ENCODE measurements around the gene ZC2HC1C.

The ZC2HC1C gene

DNA sequence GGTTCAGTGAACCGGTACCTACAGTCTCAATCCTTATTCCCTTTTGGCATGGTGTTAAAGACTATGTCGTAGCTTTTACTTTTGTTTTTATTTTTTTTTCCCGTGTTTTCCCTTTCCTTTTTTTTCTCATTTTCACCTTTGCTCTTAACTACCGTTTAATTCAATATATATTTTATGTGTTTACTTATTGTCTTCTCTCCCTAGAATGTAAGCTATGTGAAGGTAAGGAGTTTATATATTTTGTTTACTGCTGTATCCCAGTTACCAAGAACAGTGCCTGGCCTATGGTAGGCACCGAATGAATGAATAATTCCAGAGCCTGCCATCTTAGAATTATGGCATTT lies 17.9 kb upstream of the ZC2HC1C start:
- DNase-seq (ENCODE audit: low read depth) = no peak
- H3K4me3 ChIP-seq (ENCODE audit: low read length) = peak overlapping the region; percentile 54
- TF ChIP-seq, protein P1, sequence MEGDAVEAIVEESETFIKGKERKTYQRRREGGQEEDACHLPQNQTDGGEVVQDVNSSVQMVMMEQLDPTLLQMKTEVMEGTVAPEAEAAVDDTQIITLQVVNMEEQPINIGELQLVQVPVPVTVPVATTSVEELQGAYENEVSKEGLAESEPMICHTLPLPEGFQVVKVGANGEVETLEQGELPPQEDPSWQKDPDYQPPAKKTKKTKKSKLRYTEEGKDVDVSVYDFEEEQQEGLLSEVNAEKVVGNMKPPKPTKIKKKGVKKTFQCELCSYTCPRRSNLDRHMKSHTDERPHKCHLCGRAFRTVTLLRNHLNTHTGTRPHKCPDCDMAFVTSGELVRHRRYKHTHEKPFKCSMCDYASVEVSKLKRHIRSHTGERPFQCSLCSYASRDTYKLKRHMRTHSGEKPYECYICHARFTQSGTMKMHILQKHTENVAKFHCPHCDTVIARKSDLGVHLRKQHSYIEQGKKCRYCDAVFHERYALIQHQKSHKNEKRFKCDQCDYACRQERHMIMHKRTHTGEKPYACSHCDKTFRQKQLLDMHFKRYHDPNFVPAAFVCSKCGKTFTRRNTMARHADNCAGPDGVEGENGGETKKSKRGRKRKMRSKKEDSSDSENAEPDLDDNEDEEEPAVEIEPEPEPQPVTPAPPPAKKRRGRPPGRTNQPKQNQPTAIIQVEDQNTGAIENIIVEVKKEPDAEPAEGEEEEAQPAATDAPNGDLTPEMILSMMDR (conservative IDR thresholded peaks at IDR 0.05; ENCODE audit: low read depth, low read length) = no peak

- no peak for DNase-seq (ENCODE audit: low read depth)
- no peak overlapping the region for H3K4me3 ChIP-seq (ENCODE audit: low read length)
- TF ChIP-seq, protein P1 (conservative IDR thresholded peaks at IDR 0.05; ENCODE audit: low read depth, low read length) = no peak
These were observed 15.8 kb upstream of the ZC2HC1C start for GRCh38 chr14:75053396-75054291.

DNA sequence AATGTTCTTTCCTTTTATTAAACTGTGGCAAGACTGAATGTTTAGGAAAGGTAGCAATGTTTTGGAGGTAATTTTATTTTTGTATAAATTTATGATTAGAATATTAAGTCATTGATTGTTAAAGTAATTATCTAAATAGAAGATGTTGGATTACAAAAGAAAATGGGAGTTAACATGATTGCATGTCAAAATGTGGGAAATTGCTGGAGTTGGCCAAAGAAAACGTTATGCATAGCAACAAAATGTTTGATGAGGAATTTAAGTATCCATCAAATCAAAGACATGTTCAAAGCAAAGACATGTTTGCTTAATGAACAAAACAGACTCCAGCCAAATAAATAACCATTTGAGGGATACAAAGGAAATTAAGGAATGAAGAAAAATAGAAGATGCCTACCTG lies 15.0 kb upstream of the ZC2HC1C start:
- no peak for DNase-seq (ENCODE audit: low read depth)
- TF ChIP-seq, protein P1 (conservative IDR thresholded peaks at IDR 0.05; ENCODE audit: low read depth, low read length) = no peak
- no peak overlapping the region for H3K4me3 ChIP-seq (ENCODE audit: low read length)

DNA sequence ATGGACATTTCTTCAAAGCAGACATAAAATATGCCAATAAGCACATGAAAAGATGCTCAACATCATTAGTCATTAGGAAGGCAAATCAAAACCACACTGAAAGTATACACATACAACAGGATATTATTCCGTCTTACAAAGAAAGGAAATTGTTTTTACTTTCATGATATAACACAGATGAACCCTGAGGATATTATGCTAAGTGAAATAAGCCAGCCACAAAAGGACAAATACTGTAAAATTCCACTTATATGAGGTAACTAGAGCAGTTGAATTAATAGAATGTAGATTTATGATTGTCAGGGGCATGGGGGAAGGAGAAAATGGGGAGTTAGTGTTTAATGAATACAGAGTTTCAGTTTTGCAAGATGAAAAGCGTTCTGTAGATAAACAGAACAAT lies 9.8 kb upstream of the ZC2HC1C start:
- DNase-seq (ENCODE audit: low read depth) = no peak
- TF ChIP-seq, protein P1 (conservative IDR thresholded peaks at IDR 0.05; ENCODE audit: low read depth, low read length) = no peak
- H3K4me3 ChIP-seq (ENCODE audit: low read length) = no peak overlapping the region

DNA sequence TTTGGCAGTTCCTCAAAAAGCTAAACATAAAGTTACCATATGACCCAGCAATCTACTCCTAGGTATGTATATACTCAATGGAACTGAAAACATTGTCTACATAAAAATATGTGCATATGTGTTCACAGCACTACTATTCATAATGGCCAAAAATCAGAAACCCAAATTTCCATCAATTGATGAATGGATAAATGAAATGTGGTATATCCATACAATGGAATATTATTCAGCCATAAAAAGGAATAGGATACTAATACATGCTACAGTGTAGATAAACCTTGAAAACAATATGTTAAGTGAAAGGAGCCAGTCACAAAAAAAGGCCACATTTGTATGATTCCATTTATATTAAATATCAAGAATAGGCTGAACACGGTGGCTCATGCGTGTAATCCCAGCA lies 9.0 kb upstream of the ZC2HC1C start:
- no peak overlapping the region for H3K4me3 ChIP-seq (ENCODE audit: low read length)
- TF ChIP-seq, protein P1 (conservative IDR thresholded peaks at IDR 0.05; ENCODE audit: low read depth, low read length) = no peak
- no peak for DNase-seq (ENCODE audit: low read depth)

- TF ChIP-seq, protein P1 (conservative IDR thresholded peaks at IDR 0.05; ENCODE audit: low read depth, low read length) = no peak
- peak overlapping the region; percentile 94 for H3K4me3 ChIP-seq (ENCODE audit: low read length)
- DNase-seq (ENCODE audit: low read depth) = no peak
These were observed 6.4 kb upstream of the ZC2HC1C start for GRCh38 chr14:75063013-75063412.
